Measurements from ENCODE around the gene CDCA8. TPM values are rescaled to one million over a fixed set of nuclear protein-coding genes. Genes with fewer than 3 reads are reported as not detected.

CDCA8 gene
- total RNA-seq, 1 donor from 2014 or later: 13.5 TPM

DNA sequence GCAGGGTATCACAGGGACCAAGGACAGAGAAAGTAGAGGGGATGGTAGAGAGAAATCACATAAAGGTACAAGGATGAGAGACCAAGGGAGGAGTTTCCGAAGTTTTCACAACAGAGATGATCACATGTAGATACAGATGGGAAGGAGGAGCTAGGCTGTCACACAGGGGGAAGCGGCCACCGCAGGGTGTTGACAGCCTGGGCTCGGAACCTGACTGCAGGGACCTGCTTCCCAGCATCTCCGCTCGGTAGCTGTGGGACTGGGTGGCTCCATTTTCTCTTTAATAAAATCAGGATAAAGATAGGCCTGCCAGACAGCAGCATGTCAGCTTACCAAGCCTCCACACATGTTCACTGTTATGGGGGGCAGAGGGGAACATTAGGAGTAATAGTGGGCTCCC lies 32.3 kb downstream of the CDCA8 start:
- Mint-ChIP-seq H3K4me3 (no peak overlapping the region), H3K27ac (no peak overlapping the region), H3K36me3 (no peaks in the 10 kb centered on the region), H3K4me1 (no peaks in the 10 kb centered on the region), H3K9me3 (no peaks in the 10 kb centered on the region), H3K27me3 (ENCODE audit: low read depth) (peaks cover 43% of the 10 kb centered on the region)
- DNase-seq (ENCODE audit: low spot score in 2 of 2, unreplicated experiment in 2 of 2): no peak
- TF ChIP-seq, protein P1, sequence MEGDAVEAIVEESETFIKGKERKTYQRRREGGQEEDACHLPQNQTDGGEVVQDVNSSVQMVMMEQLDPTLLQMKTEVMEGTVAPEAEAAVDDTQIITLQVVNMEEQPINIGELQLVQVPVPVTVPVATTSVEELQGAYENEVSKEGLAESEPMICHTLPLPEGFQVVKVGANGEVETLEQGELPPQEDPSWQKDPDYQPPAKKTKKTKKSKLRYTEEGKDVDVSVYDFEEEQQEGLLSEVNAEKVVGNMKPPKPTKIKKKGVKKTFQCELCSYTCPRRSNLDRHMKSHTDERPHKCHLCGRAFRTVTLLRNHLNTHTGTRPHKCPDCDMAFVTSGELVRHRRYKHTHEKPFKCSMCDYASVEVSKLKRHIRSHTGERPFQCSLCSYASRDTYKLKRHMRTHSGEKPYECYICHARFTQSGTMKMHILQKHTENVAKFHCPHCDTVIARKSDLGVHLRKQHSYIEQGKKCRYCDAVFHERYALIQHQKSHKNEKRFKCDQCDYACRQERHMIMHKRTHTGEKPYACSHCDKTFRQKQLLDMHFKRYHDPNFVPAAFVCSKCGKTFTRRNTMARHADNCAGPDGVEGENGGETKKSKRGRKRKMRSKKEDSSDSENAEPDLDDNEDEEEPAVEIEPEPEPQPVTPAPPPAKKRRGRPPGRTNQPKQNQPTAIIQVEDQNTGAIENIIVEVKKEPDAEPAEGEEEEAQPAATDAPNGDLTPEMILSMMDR (IDR thresholded peaks at IDR 0.05; ENCODE audit: unreplicated experiment): no peak

DNA sequence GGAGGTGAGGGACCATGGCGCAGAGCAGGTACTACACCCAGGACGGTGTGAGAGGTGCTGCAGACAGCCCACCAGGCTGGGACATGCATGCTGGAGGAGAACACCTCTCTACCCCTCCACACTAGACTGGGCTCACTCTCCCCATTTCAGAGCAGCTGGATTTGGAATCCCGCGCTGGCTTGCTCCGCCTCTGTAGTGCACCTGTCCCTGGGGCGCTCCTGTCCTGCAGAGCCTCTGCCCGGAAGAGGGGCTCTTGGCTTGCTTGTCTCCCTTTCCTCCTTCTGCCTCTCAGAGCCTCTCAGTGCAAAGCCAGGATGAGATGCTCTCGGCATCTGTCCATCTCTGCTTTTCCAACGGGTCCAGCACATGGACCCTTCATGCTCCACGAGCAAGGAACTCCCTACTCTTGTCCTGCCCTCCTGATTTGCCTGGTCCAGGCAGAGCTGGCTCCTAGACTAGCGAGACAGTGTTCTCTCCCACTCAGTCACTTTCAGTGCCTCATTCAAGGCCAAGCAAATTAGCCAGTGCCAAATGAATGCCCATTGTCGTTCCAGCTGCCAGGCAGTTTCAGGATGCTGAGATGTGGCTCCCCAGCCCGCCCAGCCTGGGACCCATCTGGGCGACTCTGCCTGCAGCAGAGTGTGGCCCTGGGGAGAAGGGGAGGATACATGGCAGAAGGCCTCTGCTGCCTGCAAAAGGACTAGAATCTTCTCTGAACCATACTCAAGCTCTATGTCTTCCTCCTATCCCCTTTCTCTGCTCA lies 33.7 kb downstream of the CDCA8 start:
- TF ChIP-seq, protein P1 (IDR thresholded peaks at IDR 0.05; ENCODE audit: unreplicated experiment): no peak
- no peaks in the 10 kb centered on the region for H3K36me3 Mint-ChIP-seq
- DNase-seq (ENCODE audit: low spot score in 2 of 2, unreplicated experiment in 2 of 2): no peak
- no peaks in the 10 kb centered on the region for H3K4me1 Mint-ChIP-seq
- no peaks in the 10 kb centered on the region for H3K9me3 Mint-ChIP-seq
- H3K4me3 Mint-ChIP-seq: no peak overlapping the region
- H3K27ac Mint-ChIP-seq: no peak overlapping the region
- peaks cover 54% of the 10 kb centered on the region for H3K27me3 Mint-ChIP-seq (ENCODE audit: low read depth)

DNA sequence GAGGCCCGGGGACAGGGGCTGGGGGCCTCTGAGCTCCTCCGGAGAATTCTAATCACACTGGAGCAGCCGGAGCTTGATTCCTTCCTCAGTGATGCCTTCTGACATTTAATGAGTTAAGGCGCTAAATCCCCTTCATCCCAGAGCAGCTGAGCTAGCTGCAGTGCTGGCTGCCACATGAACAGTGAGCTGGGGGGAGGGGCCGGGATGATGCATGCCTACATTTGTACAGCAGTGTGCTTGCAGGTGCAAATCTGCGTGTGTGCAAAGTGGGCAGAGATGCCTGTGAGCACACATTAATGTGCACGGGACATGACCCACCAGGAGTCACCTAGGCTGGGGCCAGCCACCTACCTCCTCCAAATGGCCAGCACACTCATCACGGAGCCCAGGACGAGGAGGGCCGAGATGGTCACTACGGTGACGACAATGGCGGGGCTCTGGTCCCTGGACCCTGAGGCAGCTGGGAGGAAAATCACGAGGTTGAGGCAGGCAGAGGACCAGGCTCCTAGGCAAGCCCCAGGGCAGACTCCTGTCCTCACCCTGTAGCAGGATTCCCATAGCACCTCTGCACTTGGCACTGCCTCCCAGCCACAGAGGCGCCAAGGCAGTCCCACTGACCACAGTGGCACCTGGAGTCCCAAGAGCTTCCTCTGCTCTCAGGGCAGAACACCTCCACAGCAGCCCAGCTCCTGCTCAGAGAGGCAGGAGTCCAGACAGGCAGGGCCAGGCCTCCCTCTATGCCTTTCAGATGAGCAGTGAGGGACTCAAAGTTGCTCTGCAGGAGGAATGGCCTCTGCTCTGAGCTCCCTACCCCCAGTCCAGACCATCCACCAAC lies 34.7 kb downstream of the CDCA8 start:
- peaks cover 63% of the 10 kb centered on the region for H3K27me3 Mint-ChIP-seq (ENCODE audit: low read depth)
- no peak overlapping the region for H3K4me3 Mint-ChIP-seq
- no peaks in the 10 kb centered on the region for H3K36me3 Mint-ChIP-seq
- no peak for DNase-seq (ENCODE audit: low spot score in 2 of 2, unreplicated experiment in 2 of 2)
- TF ChIP-seq, protein P1 (IDR thresholded peaks at IDR 0.05; ENCODE audit: unreplicated experiment): no peak
- no peaks in the 10 kb centered on the region for H3K9me3 Mint-ChIP-seq
- H3K4me1 Mint-ChIP-seq: no peaks in the 10 kb centered on the region
- H3K27ac Mint-ChIP-seq: no peak overlapping the region

DNA sequence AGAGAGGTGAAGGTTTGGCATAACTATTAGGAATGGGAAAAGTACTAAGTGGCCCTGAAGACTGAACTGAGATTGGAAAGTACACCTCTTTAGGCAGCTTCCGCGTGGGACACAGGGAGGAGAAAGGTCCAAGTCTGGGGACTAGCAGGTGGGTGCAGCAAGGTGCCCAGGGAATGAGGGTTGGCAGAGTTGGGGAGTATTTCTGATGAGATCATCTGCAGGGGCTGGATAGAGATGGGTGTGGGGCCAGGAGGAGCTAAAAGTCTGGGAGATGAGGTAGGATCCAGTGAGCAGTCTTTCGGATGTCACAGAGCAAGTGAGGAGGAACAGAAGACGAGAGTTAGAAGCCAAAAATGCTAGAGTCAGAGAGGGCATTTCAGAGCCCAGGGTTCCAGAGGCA lies 36.1 kb downstream of the CDCA8 start:
- Mint-ChIP-seq H3K4me1 (no peaks in the 10 kb centered on the region), H3K4me3 (no peak overlapping the region), H3K9me3 (no peaks in the 10 kb centered on the region), H3K27ac (no peak overlapping the region), H3K27me3 (ENCODE audit: low read depth) (peaks cover 74% of the 10 kb centered on the region), H3K36me3 (no peaks in the 10 kb centered on the region)
- TF ChIP-seq, protein P1 (IDR thresholded peaks at IDR 0.05; ENCODE audit: unreplicated experiment): no peak
- DNase-seq (ENCODE audit: low spot score in 2 of 2, unreplicated experiment in 2 of 2): no peak

DNA sequence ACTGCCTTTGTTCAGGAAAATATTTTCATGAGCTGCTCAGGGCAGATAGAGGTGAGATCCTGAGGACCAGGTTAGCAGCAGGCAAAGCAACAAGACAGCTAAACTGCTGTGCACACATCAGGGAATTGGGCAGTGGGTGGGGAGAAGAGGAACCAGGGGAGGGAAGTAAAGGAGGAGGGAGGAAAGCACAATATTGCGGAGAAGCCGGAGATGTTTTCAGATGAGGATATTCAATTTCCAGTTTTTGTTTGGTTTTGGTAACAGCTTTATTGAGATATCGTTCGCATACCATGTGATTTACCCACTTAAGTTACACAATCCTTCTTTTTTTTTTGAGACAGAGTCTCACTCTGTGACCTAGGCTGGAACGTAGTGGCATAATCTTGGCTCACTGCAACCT lies 38.1 kb downstream of the CDCA8 start:
- no peak for DNase-seq (ENCODE audit: low spot score in 2 of 2, unreplicated experiment in 2 of 2)
- TF ChIP-seq, protein P1 (IDR thresholded peaks at IDR 0.05; ENCODE audit: unreplicated experiment): no peak
- no peaks in the 10 kb centered on the region for H3K9me3 Mint-ChIP-seq
- H3K4me3 Mint-ChIP-seq: no peak overlapping the region
- no peaks in the 10 kb centered on the region for H3K36me3 Mint-ChIP-seq
- peaks cover 85% of the 10 kb centered on the region for H3K27me3 Mint-ChIP-seq (ENCODE audit: low read depth)
- no peak overlapping the region for H3K27ac Mint-ChIP-seq
- no peaks in the 10 kb centered on the region for H3K4me1 Mint-ChIP-seq

All from mesothelial cell of epicardium (in vitro differentiated cells).